Measurements from ENCODE around the gene SLC19A1. TPM values are rescaled to one million over a fixed set of nuclear protein-coding genes. Genes with fewer than 3 reads are reported as not detected.

SLC19A1 gene
- total and polyA plus RNA-seq, 8 donors: 2.9 to 23.3 (median 5.3) TPM

DNA sequence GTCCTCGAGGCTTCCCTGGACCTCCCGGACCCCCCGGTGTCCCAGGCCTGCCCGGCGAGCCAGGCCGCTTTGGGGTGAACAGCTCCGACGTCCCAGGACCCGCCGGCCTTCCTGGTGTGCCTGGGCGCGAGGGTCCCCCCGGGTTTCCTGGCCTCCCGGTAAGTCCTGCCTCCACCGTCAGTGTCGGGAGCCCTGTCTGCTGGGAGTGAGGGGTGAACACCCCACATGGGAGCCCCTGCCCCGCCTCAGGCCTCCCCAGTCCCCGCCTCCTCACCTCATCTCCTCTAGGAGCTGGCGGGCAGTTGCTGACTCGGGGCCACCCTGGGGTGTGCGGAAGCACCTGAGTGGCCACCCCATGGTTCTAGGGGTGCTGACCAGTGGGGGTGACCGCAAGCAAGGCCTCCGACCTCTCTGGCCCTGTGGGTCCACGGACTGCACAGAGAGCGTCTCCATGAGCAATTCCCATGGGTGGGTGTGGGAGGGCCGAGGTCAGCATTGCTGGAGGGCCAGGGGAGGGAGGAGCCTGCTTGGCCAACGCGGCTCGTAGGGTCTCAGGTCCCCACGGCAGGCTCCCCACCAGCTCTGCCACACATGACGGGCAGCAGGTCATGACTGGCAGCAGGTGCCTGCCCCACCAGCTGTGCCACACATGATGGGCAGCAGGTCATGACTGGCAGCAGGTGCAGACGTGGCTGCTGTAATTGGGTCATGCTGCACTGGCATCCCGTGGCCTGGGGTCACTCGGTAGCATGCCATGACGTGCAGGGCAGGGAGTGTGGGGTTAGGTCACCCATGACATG is 61.3 kb downstream of the SLC19A1 start:
- no peaks in the 10 kb centered on the region for H3K9me3 ChIP-seq
- no peak overlapping the region for H3K4me3 ChIP-seq
- intact Hi-C loops (cut with DNase I; ENCODE audit: low total_unique reads): no loop called here
- DNase-seq: no peak
- H3K4me1 ChIP-seq: peaks cover 11 to 27% (median 16%) of the 10 kb centered on the region in 4 donors
- no peak for TF ChIP-seq POLR2AphosphoS5 (IDR thresholded peaks at IDR 0.05)
- TF ChIP-seq EP300 (IDR thresholded peaks at IDR 0.05): no peak
- TF ChIP-seq, protein P1, sequence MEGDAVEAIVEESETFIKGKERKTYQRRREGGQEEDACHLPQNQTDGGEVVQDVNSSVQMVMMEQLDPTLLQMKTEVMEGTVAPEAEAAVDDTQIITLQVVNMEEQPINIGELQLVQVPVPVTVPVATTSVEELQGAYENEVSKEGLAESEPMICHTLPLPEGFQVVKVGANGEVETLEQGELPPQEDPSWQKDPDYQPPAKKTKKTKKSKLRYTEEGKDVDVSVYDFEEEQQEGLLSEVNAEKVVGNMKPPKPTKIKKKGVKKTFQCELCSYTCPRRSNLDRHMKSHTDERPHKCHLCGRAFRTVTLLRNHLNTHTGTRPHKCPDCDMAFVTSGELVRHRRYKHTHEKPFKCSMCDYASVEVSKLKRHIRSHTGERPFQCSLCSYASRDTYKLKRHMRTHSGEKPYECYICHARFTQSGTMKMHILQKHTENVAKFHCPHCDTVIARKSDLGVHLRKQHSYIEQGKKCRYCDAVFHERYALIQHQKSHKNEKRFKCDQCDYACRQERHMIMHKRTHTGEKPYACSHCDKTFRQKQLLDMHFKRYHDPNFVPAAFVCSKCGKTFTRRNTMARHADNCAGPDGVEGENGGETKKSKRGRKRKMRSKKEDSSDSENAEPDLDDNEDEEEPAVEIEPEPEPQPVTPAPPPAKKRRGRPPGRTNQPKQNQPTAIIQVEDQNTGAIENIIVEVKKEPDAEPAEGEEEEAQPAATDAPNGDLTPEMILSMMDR (IDR thresholded peaks at IDR 0.05): no peak
- TF ChIP-seq POLR2A (IDR thresholded peaks at IDR 0.05): no peak
- H3K27me3 ChIP-seq: no peaks in the 10 kb centered on the region
- 88 to 99% (median 92%) methylated on average over 16 to 35 of the region's 35 CpGs for WGBS, 5 donors
- H3K36me3 ChIP-seq: peaks cover 0 to 71% (median 33%) of the 10 kb centered on the region in 4 donors
- no peak overlapping the region for H3K27ac ChIP-seq

DNA sequence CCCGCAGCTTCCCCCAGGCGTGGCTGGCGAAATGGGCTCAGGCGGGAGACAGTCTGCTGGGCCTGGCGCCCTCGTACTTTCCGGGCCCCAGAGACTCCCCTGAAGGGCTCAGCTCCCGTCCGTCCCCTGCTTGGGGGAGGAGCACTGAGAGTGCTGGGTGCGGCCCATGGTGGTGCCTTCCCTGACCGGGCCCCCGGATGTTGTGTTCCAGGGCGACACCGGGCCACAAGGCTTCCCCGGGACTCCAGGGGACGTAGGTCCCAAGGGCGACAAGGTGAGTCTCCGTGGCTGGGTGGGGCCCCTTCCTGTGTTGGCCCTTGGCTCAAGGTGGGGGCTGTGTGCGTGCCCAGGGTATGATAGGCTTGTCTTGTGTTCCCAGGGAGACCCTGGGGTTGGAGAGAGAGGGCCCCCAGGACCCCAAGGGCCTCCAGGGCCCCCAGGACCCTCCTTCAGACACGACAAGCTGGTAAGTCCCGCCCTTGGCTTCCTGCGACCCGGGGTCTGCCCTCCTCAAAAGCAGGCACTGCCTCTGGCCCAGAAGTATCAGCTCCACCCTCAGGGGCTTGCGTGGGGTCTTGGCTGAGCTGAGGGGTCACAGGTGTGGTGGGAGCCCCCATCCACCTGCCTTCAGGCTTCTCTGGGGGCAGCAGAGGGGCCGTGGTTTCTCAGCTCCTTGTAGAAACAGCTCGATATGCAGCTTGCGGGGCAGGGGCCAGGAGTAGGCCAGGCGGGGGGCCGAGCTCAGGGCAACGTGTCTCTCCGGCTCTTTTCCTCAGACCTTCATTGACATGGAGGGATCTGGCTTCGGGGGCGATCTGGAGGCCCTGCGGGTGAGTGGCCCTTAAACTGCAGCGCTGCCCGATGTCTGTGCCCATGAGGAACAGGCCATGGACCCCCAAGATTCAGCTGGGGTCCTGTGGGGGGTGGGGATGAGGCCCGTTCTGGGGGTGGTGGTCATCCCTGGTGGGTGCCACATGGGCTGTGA is 62.3 kb downstream of the SLC19A1 start:
- Histone ChIP-seq H3K4me1 (peaks cover 11 to 27% (median 16%) of the 10 kb centered on the region in 4 donors), H3K36me3 (peaks cover 0 to 75% (median 42%) of the 10 kb centered on the region in 4 donors), H3K4me3 (peak overlapping the region in 1 of 4 donors; percentile 5), H3K9me3 (no peaks in the 10 kb centered on the region), H3K27me3 (no peaks in the 10 kb centered on the region), H3K27ac (peak overlapping the region in 1 of 5 donors; percentile 63)
- WGBS, 5 donors: 81 to 87% (median 86%) methylated on average over 17 to 37 of the region's 37 CpGs
- no peak for DNase-seq
- intact Hi-C loops (cut with DNase I; ENCODE audit: low total_unique reads): loop anchor here (5.0 kb wide), 1 partner anchor 117 kb away; no protein-coding TSS in a partner anchor
- TF ChIP-seq POLR2AphosphoS5 (IDR thresholded peaks at IDR 0.05) (no peak), POLR2A (IDR thresholded peaks at IDR 0.05) (no peak), EP300 (IDR thresholded peaks at IDR 0.05) (no peak)
- TF ChIP-seq, protein P1 (IDR thresholded peaks at IDR 0.05): no peak

DNA sequence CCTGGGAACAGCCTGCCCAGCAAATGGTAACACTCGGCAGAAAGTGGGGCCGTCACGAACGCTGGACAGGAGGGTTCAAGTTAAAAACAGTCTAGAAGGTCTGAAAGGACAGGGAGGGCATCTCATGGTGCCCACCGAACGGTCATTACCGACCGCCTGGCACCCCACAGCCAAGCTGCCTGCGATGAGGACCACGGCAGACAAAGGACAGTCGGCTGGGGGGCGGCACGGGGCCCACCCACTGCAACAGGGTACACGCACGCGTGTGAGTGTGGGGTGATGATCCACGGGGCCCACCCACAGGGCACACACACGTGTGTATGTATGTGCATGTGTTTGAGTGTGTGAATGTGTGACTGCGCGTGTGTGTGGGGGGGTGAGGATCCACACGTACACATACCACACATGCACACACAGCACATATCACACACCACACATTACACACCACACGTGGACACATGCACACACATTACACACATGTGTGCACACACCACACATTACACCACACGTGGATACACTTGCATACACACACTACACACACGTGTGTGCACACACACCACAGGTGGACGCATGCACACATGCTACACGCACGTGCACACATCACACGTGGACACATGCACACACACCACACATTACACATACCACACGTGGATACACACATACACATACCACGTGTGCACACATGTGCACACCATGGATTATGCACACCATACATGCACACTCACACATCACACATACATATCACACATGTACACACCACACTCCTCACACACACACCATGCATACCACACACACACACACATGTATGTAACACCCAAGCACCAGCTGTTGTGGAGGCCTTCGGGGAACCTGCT is 63.2 kb downstream of the SLC19A1 start:
- 85 to 89% (median 86%) methylated on average over 27 to 31 of the region's 31 CpGs for WGBS, 5 donors
- no peak for DNase-seq
- H3K27ac ChIP-seq: peak overlapping the region in 4 of 5 donors; percentile 60 to 73 (median 62)
- H3K4me1 ChIP-seq: peaks cover 11 to 27% (median 16%) of the 10 kb centered on the region in 4 donors
- peak overlapping the region in 3 of 4 donors; percentile 23 to 42 (median 38) for H3K4me3 ChIP-seq
- intact Hi-C loops (cut with DNase I; ENCODE audit: low total_unique reads): loop anchor here (5.0 kb wide), 1 partner anchor 118 kb away; no protein-coding TSS in a partner anchor
- peaks cover 0 to 72% (median 46%) of the 10 kb centered on the region in 4 donors for H3K36me3 ChIP-seq
- H3K27me3 ChIP-seq: no peaks in the 10 kb centered on the region
- H3K9me3 ChIP-seq: no peaks in the 10 kb centered on the region
- TF ChIP-seq POLR2A (IDR thresholded peaks at IDR 0.05): no peak
- TF ChIP-seq, protein P1 (IDR thresholded peaks at IDR 0.05): no peak
- TF ChIP-seq EP300 (IDR thresholded peaks at IDR 0.05): no peak
- TF ChIP-seq POLR2AphosphoS5 (IDR thresholded peaks at IDR 0.05): no peak
